ENCODE data around the gene FRMPD2. TPM values are rescaled to one million over a fixed set of nuclear protein-coding genes. Genes with fewer than 3 reads are reported as not detected.
"Not testable (repeated sequence)": the region's sequence is repeated elsewhere in the genome, so short reads cannot be mapped to it uniquely, and the experiment has no call there.

FRMPD2 gene
- total and polyA plus RNA-seq, 2 experiments from 2014 or later, result not detected

DNA sequence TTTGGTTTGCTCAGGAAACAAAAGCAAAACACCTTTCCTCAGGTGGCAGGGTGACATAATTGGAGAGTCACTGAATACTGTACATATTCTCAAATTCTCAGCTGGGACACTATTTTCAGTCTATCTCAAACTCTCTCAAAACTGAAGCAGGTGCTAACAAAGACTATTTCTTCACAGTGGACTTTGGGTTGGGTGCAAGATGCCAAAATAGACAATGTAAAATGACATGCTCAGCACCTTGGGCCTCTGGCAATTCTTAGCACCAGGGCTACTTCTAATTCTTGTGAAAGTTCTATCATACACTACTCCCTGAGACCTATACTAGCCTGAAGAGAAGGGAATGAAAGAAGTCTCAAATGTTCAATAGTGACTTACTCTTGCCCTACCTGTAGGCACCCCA lies 151.9 kb downstream of the FRMPD2 start:
- H3K79me2 ChIP-seq (ENCODE audit: insufficient read depth); H3K36me3 ChIP-seq (ENCODE audit: low read depth); H3K9me2 ChIP-seq (ENCODE audit: insufficient read depth); H3K9ac ChIP-seq; H2AFZ ChIP-seq; in situ Hi-C loops (cut with MboI); H3F3A ChIP-seq (ENCODE audit: insufficient read depth); H3K27ac ChIP-seq; H3K27me3 ChIP-seq (replicated peaks; ENCODE audit: insufficient read depth); DNase-seq; H3K4me2 ChIP-seq (ENCODE audit: unreplicated experiment); H3K4me3 ChIP-seq; H3K4me1 ChIP-seq (ENCODE audit: insufficient read depth); H4K20me1 ChIP-seq (ENCODE audit: insufficient read depth); H3K9me3 ChIP-seq (ENCODE audit: low read depth): not testable (repeated sequence)

DNA sequence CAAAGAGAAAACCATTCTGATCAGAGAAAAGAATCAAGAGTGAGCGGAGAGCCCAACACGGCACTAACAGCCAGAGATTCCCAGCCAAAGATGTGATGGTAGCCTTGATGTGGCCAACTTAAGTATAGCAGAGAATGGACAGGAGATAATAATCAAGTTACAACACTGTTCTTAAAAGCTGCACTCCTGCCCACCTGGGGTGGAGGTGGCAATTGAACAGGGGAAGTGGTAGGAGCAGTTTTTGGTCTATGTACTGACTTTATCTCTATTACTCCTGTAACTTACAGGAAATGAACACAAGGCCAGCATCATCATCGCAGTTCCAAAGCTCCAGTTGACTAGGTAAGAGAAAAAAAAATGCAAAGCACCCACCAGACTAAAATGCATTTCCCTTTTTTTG lies 164.2 kb downstream of the FRMPD2 start:
- H3K9ac ChIP-seq; H3F3A ChIP-seq (ENCODE audit: insufficient read depth); DNase-seq; H3K9me2 ChIP-seq (ENCODE audit: insufficient read depth); H3K9me3 ChIP-seq (ENCODE audit: low read depth); H4K20me1 ChIP-seq (ENCODE audit: insufficient read depth); H3K4me3 ChIP-seq; in situ Hi-C loops (cut with MboI); H3K27me3 ChIP-seq (replicated peaks; ENCODE audit: insufficient read depth); H3K4me2 ChIP-seq (ENCODE audit: unreplicated experiment); H3K36me3 ChIP-seq (ENCODE audit: low read depth); H3K27ac ChIP-seq; H3K79me2 ChIP-seq (ENCODE audit: insufficient read depth); H3K4me1 ChIP-seq (ENCODE audit: insufficient read depth); H2AFZ ChIP-seq: not testable (repeated sequence)
- no CpG with 5 or more reads among the region's 3 CpGs for WGBS, 2 experiments (ENCODE audit: low coverage in 1 of 2, low lambda C conversion rate in 2 of 2, missing lambda C conversion rate in 2 of 2)

Other genes starting within 250 kb of the FRMPD2 start
- gene MAPK8, start 32.0 kb upstream of the FRMPD2 start, total RNA-seq (2014; rRNA removed; shearing (Covaris generic)), result 63.6 and 78.7 TPM in 2 replicates
- gene MAPK8, start 32.0 kb upstream of the FRMPD2 start, polyA plus RNA-seq (2016; fragmentation: Nextera tagmentation; extraction: Ambion mirVana), result 44.4 and 54.2 TPM in 2 replicates